HG03457 (cell line): Measurements from ENCODE around the gene CSMD2.

Experiments
- ATAC-seq: cut with Tn5 transposase; IDR thresholded peaks from one replicate; pipeline ENCODE4 v1.9.1; 2021; ENCODE audit warnings: moderate number of reproducible peaks; ENCODE audit not compliant: unreplicated experiment

The CSMD2 gene

GRCh38 chr1:34156739-34157138 is 8.3 kb downstream of the CSMD2 start:
- ATAC-seq = no peak

GRCh38 chr1:34155860-34156259 is 9.2 kb downstream of the CSMD2 start:
- ATAC-seq = no peak

GRCh38 chr1:34153246-34153645 is 11.8 kb downstream of the CSMD2 start:
- ATAC-seq = no peak

- no peak for ATAC-seq
These were observed 15.5 kb downstream of the CSMD2 start for GRCh38 chr1:34149501-34149900.

GRCh38 chr1:34147301-34147700 is 17.7 kb downstream of the CSMD2 start:
- no peak for ATAC-seq

GRCh38 chr1:34144766-34145165 is 20.3 kb downstream of the CSMD2 start:
- no peak for ATAC-seq

GRCh38 chr1:34143975-34144374 is 21.1 kb downstream of the CSMD2 start:
- no peak for ATAC-seq

GRCh38 chr1:34140011-34140676 is 24.9 kb downstream of the CSMD2 start:
- ATAC-seq = no peak

GRCh38 chr1:34137411-34137810 is 27.6 kb downstream of the CSMD2 start:
- no peak for ATAC-seq

- no peak for ATAC-seq
These were observed 32.9 kb downstream of the CSMD2 start for GRCh38 chr1:34132161-34132420.

GRCh38 chr1:34131396-34132160 is 33.5 kb downstream of the CSMD2 start:
- ATAC-seq = no peak

- ATAC-seq = no peak
These were observed 34.7 kb downstream of the CSMD2 start for GRCh38 chr1:34130306-34130705.

- ATAC-seq = no peak
These were observed 35.4 kb downstream of the CSMD2 start for GRCh38 chr1:34129630-34130029.

- no peak for ATAC-seq
These were observed 36.7 kb downstream of the CSMD2 start for GRCh38 chr1:34128186-34128889.

GRCh38 chr1:34127006-34128000 is 37.7 kb downstream of the CSMD2 start:
- ATAC-seq = no peak

GRCh38 chr1:34126486-34126885 is 38.5 kb downstream of the CSMD2 start:
- no peak for ATAC-seq

- no peak for ATAC-seq
These were observed 39.2 kb downstream of the CSMD2 start for GRCh38 chr1:34125721-34126380.

- no peak for ATAC-seq
These were observed 42.7 kb downstream of the CSMD2 start for GRCh38 chr1:34122080-34122932.

- no peak for ATAC-seq
These were observed 49.8 kb downstream of the CSMD2 start for GRCh38 chr1:34115233-34115632.

GRCh38 chr1:34113887-34114286 is 51.1 kb downstream of the CSMD2 start:
- no peak for ATAC-seq
